ENCODE measurements around the gene SYTL3. TPM values are rescaled to one million over a fixed set of nuclear protein-coding genes. Genes with fewer than 3 reads are reported as not detected.

SYTL3 gene
- total RNA-seq, 1 donor from 2014 or later: 13.9 TPM

- intact Hi-C loops (cut with DNase I): no loop called here
- Histone ChIP-seq H3K4me1 (peaks cover 8% of the 10 kb centered on the region), H3K9me3 (no peaks in the 10 kb centered on the region), H3K27me3 (ENCODE audit: low read depth) (no peaks in the 10 kb centered on the region), H3K27ac (peak overlapping the region; percentile 27), H3K4me3 (no peak overlapping the region), H3K36me3 (peaks cover 98% of the 10 kb centered on the region)
- ATAC-seq (peak; percentile 2 to 40), DNase-seq (no peak)
- TF ChIP-seq, protein P1, sequence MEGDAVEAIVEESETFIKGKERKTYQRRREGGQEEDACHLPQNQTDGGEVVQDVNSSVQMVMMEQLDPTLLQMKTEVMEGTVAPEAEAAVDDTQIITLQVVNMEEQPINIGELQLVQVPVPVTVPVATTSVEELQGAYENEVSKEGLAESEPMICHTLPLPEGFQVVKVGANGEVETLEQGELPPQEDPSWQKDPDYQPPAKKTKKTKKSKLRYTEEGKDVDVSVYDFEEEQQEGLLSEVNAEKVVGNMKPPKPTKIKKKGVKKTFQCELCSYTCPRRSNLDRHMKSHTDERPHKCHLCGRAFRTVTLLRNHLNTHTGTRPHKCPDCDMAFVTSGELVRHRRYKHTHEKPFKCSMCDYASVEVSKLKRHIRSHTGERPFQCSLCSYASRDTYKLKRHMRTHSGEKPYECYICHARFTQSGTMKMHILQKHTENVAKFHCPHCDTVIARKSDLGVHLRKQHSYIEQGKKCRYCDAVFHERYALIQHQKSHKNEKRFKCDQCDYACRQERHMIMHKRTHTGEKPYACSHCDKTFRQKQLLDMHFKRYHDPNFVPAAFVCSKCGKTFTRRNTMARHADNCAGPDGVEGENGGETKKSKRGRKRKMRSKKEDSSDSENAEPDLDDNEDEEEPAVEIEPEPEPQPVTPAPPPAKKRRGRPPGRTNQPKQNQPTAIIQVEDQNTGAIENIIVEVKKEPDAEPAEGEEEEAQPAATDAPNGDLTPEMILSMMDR (IDR thresholded peaks at IDR 0.05): no peak
Observed at GRCh38 chr6:158772851-158773371, 123.1 kb downstream of the SYTL3 start.

DNA sequence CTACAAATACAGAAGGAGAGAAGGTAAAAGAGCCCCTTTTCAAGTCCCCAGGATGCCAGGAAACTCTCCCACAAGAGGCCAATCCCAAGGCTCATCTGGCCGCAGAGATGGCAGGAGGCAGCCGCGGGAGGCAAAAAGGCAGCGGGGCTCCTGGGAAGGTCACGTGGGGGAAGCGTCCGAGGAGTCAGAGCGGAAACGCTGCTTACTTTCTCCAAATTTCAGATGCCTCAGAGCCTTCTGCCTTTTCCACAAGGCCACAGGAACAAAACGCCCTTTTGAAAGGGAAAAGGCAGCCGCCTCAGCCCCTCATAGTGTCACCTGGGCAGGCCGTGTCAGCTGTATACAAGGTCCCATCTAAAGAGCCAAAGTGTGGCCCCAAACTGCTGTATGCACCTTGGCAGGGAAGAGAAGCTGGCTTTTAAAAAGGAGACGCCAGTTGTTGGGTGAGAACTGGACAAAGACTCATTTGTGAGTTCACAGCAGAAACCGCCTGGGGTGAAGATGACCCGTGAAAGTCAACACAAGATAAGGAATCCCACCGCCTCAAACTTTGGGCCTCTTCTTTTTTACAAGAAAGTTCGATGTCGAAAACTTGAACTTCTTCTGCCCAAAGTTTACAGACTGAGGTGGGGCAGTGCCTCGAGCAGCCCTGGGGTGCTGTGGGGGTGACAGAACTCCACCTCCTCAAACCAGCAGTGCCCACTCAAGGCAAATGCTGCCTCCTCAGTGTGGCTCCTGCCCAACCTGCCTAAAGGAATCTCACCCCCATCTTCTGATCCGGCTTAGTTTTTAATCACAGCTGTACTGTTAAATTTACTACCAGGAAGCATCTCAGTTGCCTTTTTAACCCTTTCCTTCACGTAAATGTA is 124.0 kb downstream of the SYTL3 start:
- Histone ChIP-seq H3K36me3 (peaks cover 98% of the 10 kb centered on the region), H3K27me3 (ENCODE audit: low read depth) (no peaks in the 10 kb centered on the region), H3K4me3 (no peak overlapping the region), H3K9me3 (no peaks in the 10 kb centered on the region), H3K27ac (peak overlapping the region; percentile 27), H3K4me1 (peaks cover 8% of the 10 kb centered on the region)
- TF ChIP-seq, protein P1 (IDR thresholded peaks at IDR 0.05): no peak
- intact Hi-C loops (cut with DNase I): no loop called here
- no peak for ATAC-seq
- no peak for DNase-seq

DNA sequence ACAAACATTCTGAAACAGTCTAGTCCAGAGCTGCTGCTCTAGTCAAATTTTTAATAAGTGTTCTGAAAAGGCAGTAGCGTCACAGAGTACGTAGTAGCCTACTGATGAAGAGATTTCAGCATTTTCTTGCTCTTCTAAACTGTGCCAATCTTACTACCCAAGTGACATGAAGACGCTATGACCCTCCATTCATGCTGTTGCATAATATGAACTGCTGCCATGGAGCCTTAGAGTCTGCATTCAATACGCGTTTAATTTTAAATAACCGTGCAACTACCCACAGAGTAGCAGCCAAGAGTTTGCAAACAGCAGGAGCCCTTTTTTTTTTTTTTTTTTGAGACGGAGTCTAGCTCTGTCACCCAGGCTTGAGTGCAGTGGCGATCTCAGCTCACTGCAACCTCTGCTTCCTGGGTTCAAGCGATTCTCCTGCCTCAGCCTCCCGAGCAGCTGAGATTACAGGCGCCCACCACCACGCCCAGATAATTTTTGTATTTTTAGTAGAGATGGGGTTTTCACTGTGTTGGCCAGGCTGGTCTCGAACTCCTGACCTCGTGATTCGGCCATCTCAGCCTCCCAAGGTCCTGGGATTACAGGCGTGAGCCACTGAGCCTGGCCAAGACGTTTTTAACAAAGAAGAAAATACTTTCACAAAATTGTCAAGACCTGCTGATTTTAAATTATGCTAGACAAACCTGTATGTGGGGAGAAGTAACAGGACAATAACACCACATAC is 125.0 kb downstream of the SYTL3 start:
- TF ChIP-seq, protein P1 (IDR thresholded peaks at IDR 0.05): no peak
- Histone ChIP-seq H3K27me3 (ENCODE audit: low read depth) (no peaks in the 10 kb centered on the region), H3K4me1 (peaks cover 8% of the 10 kb centered on the region), H3K36me3 (peaks cover 98% of the 10 kb centered on the region), H3K9me3 (no peaks in the 10 kb centered on the region), H3K27ac (no peak overlapping the region), H3K4me3 (no peak overlapping the region)
- ATAC-seq: no peak
- DNase-seq: no peak
- intact Hi-C loops (cut with DNase I): no loop called here

DNA sequence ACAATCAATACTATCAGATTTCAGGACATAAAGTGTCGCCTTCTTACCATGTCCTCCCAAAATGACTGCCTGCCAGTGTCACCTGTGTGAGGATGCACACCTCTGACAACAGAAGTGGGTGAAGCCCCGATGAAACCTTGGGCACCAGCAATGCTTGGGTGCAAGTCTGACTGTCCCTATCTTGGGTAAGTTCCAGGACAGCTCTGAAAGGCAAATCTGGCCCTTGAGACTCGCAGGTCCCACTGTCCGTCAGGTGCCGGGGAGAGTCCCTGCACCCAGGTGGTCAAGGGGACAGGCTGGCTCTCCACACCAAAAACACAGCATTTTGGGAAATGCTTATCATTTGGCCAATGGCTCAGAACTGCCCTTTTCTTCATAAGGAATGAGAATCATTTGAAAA is 126.0 kb downstream of the SYTL3 start:
- H3K27me3 ChIP-seq (ENCODE audit: low read depth): no peaks in the 10 kb centered on the region
- no peak overlapping the region for H3K27ac ChIP-seq
- no peak for DNase-seq

DNA sequence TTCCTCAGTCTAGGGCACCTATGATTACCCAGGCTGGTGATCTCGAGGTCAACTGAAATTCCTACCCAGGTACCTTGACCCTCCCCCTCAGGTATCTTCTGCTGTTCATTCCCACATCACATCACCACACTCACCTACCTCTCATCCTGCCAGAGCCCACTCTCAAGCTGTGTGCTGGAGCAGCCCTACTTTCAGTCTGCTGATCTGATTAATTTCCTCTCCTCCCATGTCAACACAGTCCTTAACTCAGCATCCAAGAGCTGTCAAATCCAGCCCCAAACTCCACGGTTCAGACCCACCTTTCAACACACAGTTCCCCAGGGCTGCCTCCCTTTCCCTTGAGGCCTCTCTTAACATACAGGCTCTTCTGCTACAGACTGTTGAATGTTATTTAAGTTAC is 126.9 kb downstream of the SYTL3 start:
- H3K4me1 ChIP-seq: peaks cover 15% of the 10 kb centered on the region
- no peaks in the 10 kb centered on the region for H3K27me3 ChIP-seq (ENCODE audit: low read depth)
- no peak overlapping the region for H3K27ac ChIP-seq
- peaks cover 98% of the 10 kb centered on the region for H3K36me3 ChIP-seq
- no peak for DNase-seq
- H3K9me3 ChIP-seq: no peaks in the 10 kb centered on the region
- no peak overlapping the region for H3K4me3 ChIP-seq
- TF ChIP-seq, protein P1 (IDR thresholded peaks at IDR 0.05): no peak
- ATAC-seq: peak in 1 of 2 donors; percentile 0
- intact Hi-C loops (cut with DNase I): no loop called here

More for the DNA sequence above, 126.0 kb downstream of the SYTL3 start:
- no peaks in the 10 kb centered on the region for H3K9me3 ChIP-seq
- TF ChIP-seq, protein P1 (IDR thresholded peaks at IDR 0.05): no peak
- peaks cover 9% of the 10 kb centered on the region for H3K4me1 ChIP-seq
- no peak overlapping the region for H3K4me3 ChIP-seq
- H3K36me3 ChIP-seq: peaks cover 98% of the 10 kb centered on the region
- intact Hi-C loops (cut with DNase I): no loop called here
- ATAC-seq: no peak
